T-helper 1 cell treated with Interleukin-12 subunit alpha and Interleukin-12 subunit beta and Interleukin-4 antibody, amounts not matched to agents 30 ng/mL and 1 ng/mL, for 36 hours (primary cell): Measurements from ENCODE around the gene KIF26B. TPM values are rescaled to one million over a fixed set of nuclear protein-coding genes. Genes with fewer than 3 reads are reported as not detected.

Source experiments
- intact Hi-C: fragments of 100-400 bp; cut with micrococcal nuclease; formaldehyde crosslinking; loops from one replicate; pipeline ENCODE4 v1.15.1; 2024
- total RNA-seq: library from RNA; stranded (reverse); gene quantifications from 2 replicates; pipeline ENCODE4 v1.2.3, GENCODE V29; 2022

Gene KIF26B
- total RNA-seq, 1 donor from 2014 or later = not detected

GRCh38 chr1:245131026-245131393 is 23.8 kb upstream of the KIF26B start:
- intact Hi-C loops = no loop called here

- intact Hi-C loops = no loop called here
Measured at GRCh38 chr1:245132771-245133170, 22.0 kb upstream of the KIF26B start.

- intact Hi-C loops = no loop called here
Measured at GRCh38 chr1:245133995-245134715, 20.6 kb upstream of the KIF26B start.

- intact Hi-C loops = no loop called here
Measured at GRCh38 chr1:245142171-245142798, 12.5 kb upstream of the KIF26B start.

DNA sequence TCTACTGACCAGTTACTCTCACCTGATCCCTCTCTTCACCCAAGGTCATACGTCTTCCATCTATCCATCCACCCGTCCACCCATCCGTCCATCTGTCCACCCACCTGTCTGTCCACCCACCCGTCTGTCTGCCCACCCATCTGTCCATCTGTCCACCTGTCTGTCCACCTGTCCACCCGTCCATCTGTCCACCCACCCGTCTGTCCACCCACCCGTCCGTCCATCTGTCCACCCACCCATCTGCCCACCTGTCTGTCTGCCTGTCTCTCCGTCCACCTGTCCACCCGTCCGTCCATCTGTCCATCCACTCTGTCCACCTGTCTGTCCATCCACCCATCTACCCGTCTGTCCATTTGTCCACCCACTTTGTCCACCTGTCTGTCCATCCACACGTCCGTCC is 11.8 kb upstream of the KIF26B start:
- intact Hi-C loops = no loop called here

- intact Hi-C loops = no loop called here
Measured at GRCh38 chr1:245143849-245144248, 10.9 kb upstream of the KIF26B start.

- intact Hi-C loops = no loop called here
Measured at GRCh38 chr1:245148069-245148468, 6.7 kb upstream of the KIF26B start.

DNA sequence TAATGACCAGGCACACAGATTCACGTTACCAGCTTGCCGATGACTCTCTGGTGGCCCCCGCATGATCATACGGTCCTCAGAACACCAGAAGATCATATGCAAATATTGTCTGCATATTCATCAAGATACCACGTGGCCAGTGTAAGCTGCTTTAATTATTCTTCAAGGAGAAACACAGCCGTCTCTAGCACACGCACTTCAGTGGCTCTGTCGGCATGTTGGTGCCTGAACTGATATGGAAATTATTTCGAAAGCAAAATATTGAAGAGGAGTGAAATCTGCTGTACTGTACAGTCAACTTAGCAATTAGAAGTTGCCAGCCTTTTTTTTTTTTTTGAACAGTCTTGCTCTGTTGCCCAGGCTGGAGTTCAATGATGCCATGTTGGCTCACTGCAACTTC is 5.9 kb upstream of the KIF26B start:
- intact Hi-C loops = no loop called here

DNA sequence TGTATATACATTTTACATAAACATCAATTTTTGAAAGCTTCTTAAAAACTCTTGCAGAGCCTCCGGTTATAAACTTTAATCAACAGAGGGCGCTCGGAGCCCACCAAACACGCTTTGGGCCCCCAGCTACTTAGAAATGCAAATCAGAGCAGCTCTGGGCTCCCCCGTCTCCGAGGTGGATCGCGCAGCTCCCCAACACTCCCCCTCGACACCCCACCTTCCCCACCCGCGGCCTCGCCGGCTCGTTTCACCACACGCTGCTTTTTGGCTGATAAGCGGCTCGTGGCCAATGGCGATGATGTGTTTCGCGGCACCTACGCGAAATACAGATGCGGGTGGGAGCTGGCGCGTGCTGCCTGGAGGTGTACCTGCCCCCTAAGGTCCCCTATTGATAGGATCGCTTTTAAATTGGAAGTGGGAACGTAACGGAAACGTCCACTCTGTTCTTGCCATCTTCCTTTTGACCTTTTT is 1.7 kb upstream of the KIF26B start:
- intact Hi-C loops = loop anchor here (1.0 to 10.0 kb wide), 11 partner anchors 501 to 1546 kb away; partner anchors contain the start of genes CNST and TFB2M

- intact Hi-C loops = loop anchor here (1.0 to 10.0 kb wide), 11 partner anchors 501 to 1546 kb away; partner anchors contain the start of genes CNST and TFB2M
Measured at GRCh38 chr1:245153552-245154428, 995 bp upstream of the KIF26B start.

DNA sequence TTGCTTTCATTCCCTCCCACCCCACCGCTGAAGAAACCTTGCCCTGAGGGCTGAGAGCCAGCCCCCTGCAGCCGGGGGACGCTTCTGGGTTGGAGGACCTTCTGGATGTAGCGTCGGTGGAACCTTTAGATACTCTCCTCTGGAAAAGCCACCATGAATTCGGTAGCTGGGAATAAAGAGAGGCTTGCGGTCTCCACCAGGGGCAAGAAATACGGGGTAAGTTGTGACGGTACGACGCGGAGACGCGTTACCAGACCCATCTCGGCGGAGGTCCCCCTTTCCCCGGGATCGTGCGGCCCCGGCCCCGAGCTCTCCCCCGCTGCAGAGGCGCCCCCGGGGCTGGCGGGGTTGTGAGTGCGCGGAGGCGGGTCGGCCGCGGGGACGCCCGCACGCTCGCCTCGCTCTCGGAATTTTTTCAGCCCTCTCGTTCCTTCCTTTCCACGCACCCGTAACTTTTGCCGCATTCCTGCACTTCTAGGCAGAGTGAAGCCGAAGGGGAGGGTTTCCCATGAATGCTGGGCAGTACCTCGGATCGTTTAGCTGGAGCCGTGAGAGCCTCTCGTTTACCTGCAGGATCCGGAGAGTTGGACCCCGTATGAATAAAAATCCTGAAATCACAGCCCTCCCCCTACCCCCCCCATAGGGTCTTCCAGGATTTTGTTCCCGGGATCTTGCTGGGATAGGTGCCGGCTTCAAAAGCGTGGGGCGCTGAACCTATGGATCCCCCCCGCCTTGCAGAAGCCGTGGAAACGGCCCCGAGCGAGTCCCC is 671 bp downstream of the KIF26B start:
- intact Hi-C loops = loop anchor here (1.0 to 10.0 kb wide), 9 partner anchors 185 to 1777 kb away; partner anchors contain the start of genes AHCTF1, CNST and TFB2M

DNA sequence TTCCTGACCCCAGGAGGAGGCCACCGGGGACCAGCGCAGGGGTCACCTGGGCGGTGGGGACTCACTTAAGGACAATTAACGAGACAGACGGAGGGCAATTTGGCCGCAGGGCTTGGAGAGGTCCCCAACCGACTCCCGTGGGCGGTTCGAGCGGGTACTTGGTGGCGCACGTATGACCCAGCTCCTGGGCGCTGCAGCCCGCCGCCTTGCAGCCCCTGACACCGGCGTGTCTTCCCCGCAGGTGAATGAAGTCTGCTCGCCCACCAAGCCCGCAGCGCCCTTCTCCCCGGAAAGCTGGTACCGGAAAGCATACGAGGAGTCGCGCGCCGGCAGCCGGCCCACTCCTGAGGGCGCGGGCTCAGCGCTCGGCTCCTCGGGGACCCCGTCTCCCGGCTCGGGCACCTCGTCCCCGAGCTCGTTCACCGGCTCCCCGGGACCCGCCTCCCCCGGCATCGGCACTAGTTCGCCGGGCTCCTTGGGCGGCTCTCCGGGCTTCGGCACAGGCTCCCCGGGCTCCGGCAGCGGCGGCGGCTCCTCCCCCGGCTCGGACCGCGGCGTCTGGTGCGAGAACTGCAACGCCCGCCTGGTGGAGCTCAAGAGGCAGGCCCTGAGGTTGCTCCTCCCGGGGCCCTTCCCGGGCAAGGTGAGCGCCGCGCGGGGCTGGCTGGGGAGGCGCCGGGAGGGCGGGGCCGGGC is 1.4 kb downstream of the KIF26B start:
- intact Hi-C loops = loop anchor here (1.0 to 10.0 kb wide), 9 partner anchors 185 to 1776 kb away; partner anchors contain the start of genes AHCTF1, CNST and TFB2M

DNA sequence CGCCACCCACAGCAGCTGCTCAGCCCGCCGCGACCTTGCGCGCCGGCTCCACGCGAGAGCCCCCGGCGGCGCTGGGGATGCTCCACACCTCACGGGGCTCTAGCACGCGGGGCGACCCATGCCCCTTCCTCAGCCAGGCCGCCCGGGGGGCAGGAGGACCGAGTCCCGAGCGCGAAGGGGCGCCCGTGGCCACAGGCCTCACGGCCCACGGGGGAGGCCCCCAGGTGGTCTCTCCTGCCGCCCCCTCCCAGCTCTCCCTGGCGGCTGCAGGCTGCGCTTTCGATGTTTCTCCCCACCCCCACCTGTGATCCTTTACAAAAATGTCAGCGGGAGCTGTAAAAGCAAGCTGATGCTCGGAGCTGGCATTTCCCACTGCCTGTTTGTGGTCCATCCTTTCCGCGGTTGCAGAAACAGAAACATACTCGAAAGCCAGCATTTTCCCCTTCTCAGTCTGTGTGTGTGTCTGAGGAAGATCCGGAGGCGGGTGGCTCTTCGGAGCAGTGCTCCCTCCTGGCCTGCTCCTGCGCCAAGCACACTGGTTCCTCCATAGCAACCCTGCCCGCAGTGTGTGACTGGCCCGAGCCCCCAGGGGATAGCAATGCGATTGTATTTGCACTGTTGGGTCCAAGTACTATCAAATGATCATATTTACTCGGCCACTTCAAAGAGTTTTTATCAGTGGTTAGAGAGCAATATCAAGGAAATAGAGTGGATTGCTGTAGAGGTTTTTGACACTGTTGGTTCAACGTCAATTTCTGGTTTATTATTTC is 2.1 kb downstream of the KIF26B start:
- intact Hi-C loops = loop anchor here (1.0 to 10.0 kb wide), 9 partner anchors 186 to 1775 kb away; partner anchors contain the start of genes AHCTF1, CNST and TFB2M

DNA sequence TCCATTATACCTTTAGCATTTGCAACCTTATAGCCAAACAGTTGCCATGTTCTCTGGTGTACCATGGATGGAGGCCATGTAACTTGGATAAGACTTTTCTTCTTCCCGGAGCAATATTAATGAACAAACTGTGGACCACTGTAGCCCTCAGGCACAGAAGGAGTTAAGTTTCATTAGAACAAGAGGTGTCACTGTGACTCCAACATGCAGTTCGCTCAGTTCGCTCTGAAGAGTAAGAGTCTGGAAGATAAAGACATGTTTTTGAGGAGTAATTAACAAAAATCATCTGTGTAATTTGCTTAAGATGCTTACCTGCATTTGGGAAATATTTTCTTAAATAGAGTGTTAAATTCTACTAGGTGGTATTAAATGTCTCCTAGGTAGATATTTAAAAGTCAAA is 4.1 kb downstream of the KIF26B start:
- intact Hi-C loops = loop anchor here (5.0 to 10.0 kb wide), 5 partner anchors 636 to 1773 kb away; partner anchors contain the start of genes AHCTF1, CNST and TFB2M

DNA sequence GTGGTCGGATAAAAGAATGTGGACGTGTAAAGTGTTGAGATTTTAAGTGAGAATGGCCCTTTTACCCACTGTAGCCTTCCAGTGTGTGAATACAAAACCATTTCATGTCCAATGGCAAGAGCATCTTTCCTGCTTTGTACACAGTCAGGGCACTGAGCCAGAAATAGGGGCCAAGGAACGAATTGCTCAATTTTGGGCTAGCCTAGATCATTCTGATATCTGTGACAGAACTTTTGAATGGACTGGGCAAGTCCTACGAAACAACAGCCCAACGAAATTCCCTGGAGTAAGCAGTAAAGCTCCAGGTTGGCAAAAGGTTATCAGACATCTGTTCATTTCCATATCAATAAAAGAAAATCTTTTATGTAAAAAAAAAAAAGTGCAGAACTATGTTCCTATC is 5.5 kb downstream of the KIF26B start:
- intact Hi-C loops = no loop called here

DNA sequence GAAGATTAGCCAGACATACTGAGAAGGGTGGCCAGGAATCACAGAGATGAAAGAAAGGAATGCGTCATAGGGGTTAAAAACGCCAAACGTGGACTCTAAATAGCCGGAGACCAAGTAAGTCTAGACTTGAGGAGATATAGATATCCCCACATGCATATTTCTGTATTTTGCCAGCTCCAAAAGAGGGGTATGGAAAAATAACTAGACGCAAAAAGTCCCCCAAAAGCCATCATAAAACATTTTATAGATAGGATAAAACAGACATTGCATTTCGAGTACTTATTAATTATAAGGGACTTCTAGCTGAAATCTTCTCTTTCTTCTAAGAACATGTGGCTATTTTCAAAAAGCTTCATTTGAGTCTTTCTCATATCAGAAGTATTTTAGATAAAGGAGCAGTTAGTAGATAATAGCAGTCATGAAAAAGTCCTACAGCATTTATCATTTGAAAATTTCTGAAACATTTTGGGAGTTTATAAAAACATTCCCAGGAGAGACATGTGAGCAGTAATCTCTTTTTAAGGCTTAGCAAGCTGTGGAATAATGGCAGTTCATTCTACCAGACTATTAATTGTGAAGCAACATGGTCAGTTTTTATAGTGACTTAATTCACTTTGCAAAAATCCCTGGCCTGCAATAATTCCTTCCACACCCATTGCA is 6.1 kb downstream of the KIF26B start:
- intact Hi-C loops = no loop called here

- intact Hi-C loops = no loop called here
Measured at GRCh38 chr1:245161866-245162265, 7.1 kb downstream of the KIF26B start.

- intact Hi-C loops = no loop called here
Measured at GRCh38 chr1:245166471-245166885, 11.7 kb downstream of the KIF26B start.

GRCh38 chr1:245168086-245168485 is 13.3 kb downstream of the KIF26B start:
- intact Hi-C loops = no loop called here
